Heart right ventricle (tissue), 16 donors: ENCODE results near the gene ABCA3. TPM values are rescaled to one million over a fixed set of nuclear protein-coding genes. Genes with fewer than 3 reads are reported as not detected.

Source experiments
- ATAC-seq, 8 donors: fragments of 200-7000 bp; cut with Tn5 transposase; one replicate each; pipeline ENCODE4 v1.9.1; 2020; ENCODE audit warnings: mild to moderate bottlenecking in 8 of 8, moderate library complexity in 8 of 8, moderate number of reproducible peaks in 1 of 8
- DNase-seq, 2 donors: peaks; one replicate each; pipeline ENCODE4 v3.0.0-alpha.2; 2020
- H3K27ac ChIP-seq, 10 donors: fragments of 200-600 bp; sonication (generic) in 2 of 10; one replicate each; pipeline versions ENCODE4 v1.5.0 to v1.8.0; 2020 to 2022; ENCODE audit warnings: mild to moderate bottlenecking in 3 of 10
- H3K27me3 ChIP-seq, 7 donors: fragments of 200-600 bp; one replicate each; pipeline ENCODE4 v1.8.0; 2021 to 2022; ENCODE audit warnings: mild to moderate bottlenecking in 2 of 7
- H3K36me3 ChIP-seq, 9 donors: fragments of 200-600 bp; sonication (generic) in 1 of 9; one replicate each; pipeline versions ENCODE4 v1.5.0 to v1.8.0; 2020 to 2022; ENCODE audit warnings: mild to moderate bottlenecking in 2 of 9
- H3K4me1 ChIP-seq, 9 donors: fragments of 200-600 bp; sonication (generic) in 1 of 9; one replicate each; pipeline versions ENCODE4 v1.5.0 to v1.8.0; 2020 to 2022; ENCODE audit warnings: mild to moderate bottlenecking in 4 of 9
- H3K4me3 ChIP-seq, 10 donors: fragments of 200-600 bp; sonication (generic) in 2 of 10; one replicate each; pipeline versions ENCODE4 v1.5.0 to v1.8.0; 2020 to 2022; ENCODE audit warnings: mild to moderate bottlenecking in 7 of 10, moderate library complexity in 2 of 10
- H3K9me3 ChIP-seq, 11 donors: fragments of 200-600 bp in 10 of 11; sonication (generic) in 2 of 11; one replicate each; pipeline versions ENCODE4 v1.5.0 to v1.8.0; 2013 to 2022; ENCODE audit warnings: mild to moderate bottlenecking in 2 of 11, control low read depth in 1 of 11, moderate library complexity in 1 of 11
- WGBS, 2 donors: extraction: QIAGEN DNeasy Blood & Tissue Kit; methylation state at CpG; one replicate each; pipeline ENCODE4 v1.1.7; 2013; ENCODE audit warnings: inconsistent platforms in 1 of 2; 5-methylcytosine and 5-hydroxymethylcytosine counted together
- intact Hi-C, 10 donors: fragments of 100-400 bp; cut with DNase I; formaldehyde crosslinking; loops; one replicate each; pipeline versions ENCODE4 v1.11.1 to v1.14.2; 2022
- long read RNA-seq, 3 donors: library from polyadenylated mRNA; unstranded; transcript quantifications; one replicate each; pipeline ENCODE4 v2.0.0, GENCODE V29; 2020 to 2021
- polyA plus RNA-seq, 2 donors: library from polyadenylated mRNA; stranded (reverse); fragments of 200-250 nt; gene quantifications; one replicate each; pipeline ENCODE4 v1.2.3, GENCODE V29; 2013
- total RNA-seq, 10 donors: library from RNA; stranded (reverse); fragmentation: NEBNext Ultra II Directional in 3 of 10; extraction: Animal tissue kit (Norgen Biotek cat#: 25700) in 3 of 10; gene quantifications; one replicate each; pipeline versions ENCODE4 v1.2.1 to v1.2.4, GENCODE V29; 2021 to 2023
- TF ChIP-seq, protein P1 (sequence below), 9 donors: fragments of 200-600 bp; sonication (generic) in 2 of 9; IDR thresholded peaks; one replicate each; pipeline versions ENCODE4 v1.5.0 to v1.8.0; 2021 to 2022; ENCODE audit warnings: antibody characterized with exemption in 9 of 9, mild to moderate bottlenecking in 5 of 9, moderate library complexity in 1 of 9
- donor health status: Arrhythmogenic right ventricular cardiomyopathy.
- donor health status: ischemic (EF 13 %, LVEDD 7.1; RV severe dilation, severe dysfunction).
- donor health status: healthy with polysubstance abuse.
- donor health status: DM: no; HTN: yes; CAD: no.
- donor health status: DM: no; HTN: no; CAD: no.
- donor health status: ischemic (EF 25% LVEDD 6.9; RV normal size, moderate dysfunction).
- donor health status: ischemic (EF 25% LVEDD 5.7; RV mildly dilated, moderate dysfunction).
- donor health status: healthy.
- donor health status: DM: yes; HTN: yes; CAD: no.
- donor health status: Ischemic cardiomyopathy.
- donor health status: ischemic (EF 35%, LVEDD 5.7; RV mildly dilated, moderate dysfunction).
- donor health status: nonischemic (EF 11% LVEDD 7.7; RV severe dilation, severe dysfunction).
- donor health status: DM: yes; HTN: yes; CAD: no.
- donor health status: PGD.
- donor health status: ischemic (EF 29% LVEDD 5.4; RV normal size, mild dysfunction).
- donor health status: nonischemic (EF 23%, LVEDD 6.1; RV moderate dilation, normal function).

The ABCA3 gene
- 10 to 100 TPM in 3 of 10 donors, 1 to 10 TPM in 7; 7.7 to 12.5 (median 9.4) TPM for total RNA-seq
- polyA plus RNA-seq: 1 to 10 TPM; 4.9 to 5.3 TPM
- long read RNA-seq, donor 1, partial matches to known transcripts: 15 of 23 reads
- long read RNA-seq, donor 1, other reads (novel, unspliced or antisense): 8 of 23 reads
- long read RNA-seq, donor 2, partial matches to known transcripts: 30 of 40 reads
- long read RNA-seq, donor 2, other reads (novel, unspliced or antisense): 10 of 40 reads
- long read RNA-seq, donor 3, partial matches to known transcripts: 44 of 45 reads
- long read RNA-seq, donor 3, other reads (novel, unspliced or antisense): 1 of 45 reads

GRCh38 chr16:2340564-2341455 is at the start of gene ABCA3:
Gene ABCA3, minus strand, starts transcription at chr16:2340728. Its CDS starts 14,262 bp downstream, at chr16:2326466.
- Histone ChIP-seq H3K27me3 (peaks cover 0 to 34% (median 0%) of the 10 kb centered on the region in 7 donors), H3K36me3 (no peaks in the 10 kb centered on the region), H3K27ac (peak within 1 kb of the TSS in 9 of 10 donors; percentile 4 to 64 (median 52)), H3K4me3 (peak within 1 kb of the TSS; percentile 69 to 91 (median 80)), H3K4me1 (peaks cover 0 to 21% (median 15%) of the 10 kb centered on the region in 9 donors), H3K9me3 (peaks cover 0 to 2% (median 0%) of the 10 kb centered on the region in 11 donors)
- TF ChIP-seq, protein P1, sequence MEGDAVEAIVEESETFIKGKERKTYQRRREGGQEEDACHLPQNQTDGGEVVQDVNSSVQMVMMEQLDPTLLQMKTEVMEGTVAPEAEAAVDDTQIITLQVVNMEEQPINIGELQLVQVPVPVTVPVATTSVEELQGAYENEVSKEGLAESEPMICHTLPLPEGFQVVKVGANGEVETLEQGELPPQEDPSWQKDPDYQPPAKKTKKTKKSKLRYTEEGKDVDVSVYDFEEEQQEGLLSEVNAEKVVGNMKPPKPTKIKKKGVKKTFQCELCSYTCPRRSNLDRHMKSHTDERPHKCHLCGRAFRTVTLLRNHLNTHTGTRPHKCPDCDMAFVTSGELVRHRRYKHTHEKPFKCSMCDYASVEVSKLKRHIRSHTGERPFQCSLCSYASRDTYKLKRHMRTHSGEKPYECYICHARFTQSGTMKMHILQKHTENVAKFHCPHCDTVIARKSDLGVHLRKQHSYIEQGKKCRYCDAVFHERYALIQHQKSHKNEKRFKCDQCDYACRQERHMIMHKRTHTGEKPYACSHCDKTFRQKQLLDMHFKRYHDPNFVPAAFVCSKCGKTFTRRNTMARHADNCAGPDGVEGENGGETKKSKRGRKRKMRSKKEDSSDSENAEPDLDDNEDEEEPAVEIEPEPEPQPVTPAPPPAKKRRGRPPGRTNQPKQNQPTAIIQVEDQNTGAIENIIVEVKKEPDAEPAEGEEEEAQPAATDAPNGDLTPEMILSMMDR (IDR thresholded peaks at IDR 0.05): peak; percentile 99 to 100 (median 100)
- peak; percentile 90 to 96 for DNase-seq
- 9 to 12% methylated on average over 88 to 108 of the region's 110 CpGs for WGBS, 2 donors
- peak; percentile 95 to 99 (median 96) for ATAC-seq
- intact Hi-C loops: loop anchor here in 9 of 10 donors (1.0 to 10.0 kb wide), 11 partner anchors 81 to 162 kb away; partner anchors contain the start of gene CCNF (in 2 of the 9)

DNA sequence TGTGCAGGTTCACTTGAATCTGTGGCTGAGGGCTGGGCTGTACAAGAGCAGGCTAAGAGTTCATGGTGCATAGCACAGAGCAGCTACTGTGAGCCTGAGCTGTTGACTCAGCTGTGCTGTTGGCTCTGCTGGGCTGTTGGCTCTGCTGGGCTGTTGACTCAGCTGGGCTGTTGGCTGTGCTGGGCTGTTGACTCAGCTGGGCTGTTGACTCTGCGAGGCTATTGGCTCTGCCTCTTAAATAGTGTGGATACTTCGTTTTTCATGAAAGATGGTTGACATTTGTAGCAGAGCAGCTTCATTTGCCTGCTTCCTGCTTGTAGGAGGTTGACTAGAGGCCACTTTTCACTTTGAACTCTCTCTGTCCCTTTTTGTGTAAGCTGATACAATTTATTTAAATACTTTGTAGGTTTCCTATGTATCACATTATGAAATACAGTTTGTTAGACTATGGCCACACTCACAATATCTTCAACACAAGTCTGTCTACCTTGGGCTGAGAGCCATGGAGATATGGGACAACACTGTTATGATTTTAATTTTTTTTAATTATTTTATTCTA is 48.4 kb upstream of the ABCA3 start:
- no peak for DNase-seq
- intact Hi-C loops: no loop called here
- peaks cover 0 to 5% (median 0%) of the 10 kb centered on the region in 7 donors for H3K27me3 ChIP-seq
- no peaks in the 10 kb centered on the region for H3K36me3 ChIP-seq
- H3K9me3 ChIP-seq: peaks cover 0 to 23% (median 8%) of the 10 kb centered on the region in 11 donors
- no peak overlapping the region for H3K27ac ChIP-seq
- ATAC-seq: peak in 6 of 8 donors; percentile 42 to 70 (median 48)
- TF ChIP-seq, protein P1 (IDR thresholded peaks at IDR 0.05): no peak
- no peaks in the 10 kb centered on the region for H3K4me1 ChIP-seq
- H3K4me3 ChIP-seq: no peak overlapping the region
- 37 to 65% methylated on average over 2 of the region's 2 CpGs for WGBS, 2 donors

- peaks cover 0 to 23% (median 8%) of the 10 kb centered on the region in 11 donors for H3K9me3 ChIP-seq
- H3K27ac ChIP-seq: no peak overlapping the region
- TF ChIP-seq, protein P1 (IDR thresholded peaks at IDR 0.05): no peak
- no peak for ATAC-seq
- no peaks in the 10 kb centered on the region for H3K4me1 ChIP-seq
- no peaks in the 10 kb centered on the region for H3K36me3 ChIP-seq
- H3K27me3 ChIP-seq: peaks cover 0 to 5% (median 0%) of the 10 kb centered on the region in 7 donors
- WGBS, 2 donors: 80 to 87% methylated on average over 3 of the region's 3 CpGs
- intact Hi-C loops: no loop called here
- H3K4me3 ChIP-seq: no peak overlapping the region
- no peak for DNase-seq
Observed at GRCh38 chr16:2388139-2388874, 47.8 kb upstream of the ABCA3 start.
